ENCODE data around the gene RASSF1.
"Not testable (repeated sequence)": the region's sequence is repeated elsewhere in the genome, so short reads cannot be mapped to it uniquely, and the experiment has no call there.

Gene RASSF1

GRCh38 chr3:50317300-50317699 lies 23.3 kb downstream of the RASSF1 start:
- Histone ChIP-seq H3K27ac (ENCODE audit: insufficient read depth in 1 of 2, low read depth in 1 of 2, low read length in 2 of 2, poor library complexity in 1 of 2, severe bottlenecking in 2 of 2) (peak overlapping the region in 1 of 2 experiments; percentile 25), H3K36me3 (ENCODE audit: control insufficient read depth in 4 of 4, insufficient read depth in 4 of 4, low read length in 3 of 4) (peaks cover 0 to 37% (median 10%) of the 10 kb centered on the region in 4 experiments), H3K27me3 (replicated peaks in 2 of 5; ENCODE audit: control insufficient read depth in 4 of 5, insufficient read depth in 5 of 5, low read length in 4 of 5) (no peaks in the 10 kb centered on the region), H3K4me3 (ENCODE audit: control insufficient read depth in 1 of 7, extremely low read depth in 1 of 7, insufficient read depth in 4 of 7, low read depth in 2 of 7, low read length in 6 of 7) (no peak overlapping the region), H3K4me1 (ENCODE audit: control extremely low read depth in 1 of 4, control insufficient read depth in 4 of 4, insufficient read depth in 4 of 4, low read length in 3 of 4) (peaks cover 2 to 50% (median 40%) of the 10 kb centered on the region in 4 experiments), H3K9me3 (ENCODE audit: control extremely low read depth in 1 of 5, control insufficient read depth in 4 of 5, insufficient read depth in 2 of 5, low read depth in 1 of 5, low read length in 4 of 5) (no peaks in the 10 kb centered on the region)
- POLR2A ChIA-PET = no interaction called here
- WGBS (ENCODE audit: insufficient coverage) = 90% methylated on average over 4 of the region's 6 CpGs
- DNase-seq = no peak
- CTCF ChIA-PET = interaction anchor here (6.7 to 11.6 kb wide), 2 partner anchors 11 to 19 kb away, joined by 46 to 105 read pairs; partner anchors contain the start of genes HYAL1, HYAL3 and NAA80

- Histone ChIP-seq H3K9me3 (ENCODE audit: control extremely low read depth in 1 of 5, control insufficient read depth in 4 of 5, insufficient read depth in 2 of 5, low read depth in 1 of 5, low read length in 4 of 5) (no peaks in the 10 kb centered on the region), H3K4me1 (ENCODE audit: control extremely low read depth in 1 of 4, control insufficient read depth in 4 of 4, insufficient read depth in 4 of 4, low read length in 3 of 4) (peaks cover 2 to 44% (median 34%) of the 10 kb centered on the region in 4 experiments), H3K4me3 (ENCODE audit: control insufficient read depth in 1 of 7, extremely low read depth in 1 of 7, insufficient read depth in 4 of 7, low read depth in 2 of 7, low read length in 6 of 7) (no peak overlapping the region), H3K36me3 (ENCODE audit: control insufficient read depth in 4 of 4, insufficient read depth in 4 of 4, low read length in 3 of 4) (peaks cover 0 to 37% (median 10%) of the 10 kb centered on the region in 4 experiments), H3K27ac (ENCODE audit: insufficient read depth in 1 of 2, low read depth in 1 of 2, low read length in 2 of 2, poor library complexity in 1 of 2, severe bottlenecking in 2 of 2) (no peak overlapping the region), H3K27me3 (replicated peaks in 2 of 5; ENCODE audit: control insufficient read depth in 4 of 5, insufficient read depth in 5 of 5, low read length in 4 of 5) (no peaks in the 10 kb centered on the region)
- ChIA-PET CTCF (interaction anchor here (6.7 to 11.6 kb wide), 2 partner anchors 11 to 18 kb away, joined by 46 to 105 read pairs; partner anchors contain the start of genes HYAL1, HYAL3 and NAA80), POLR2A (no interaction called here)
- WGBS (ENCODE audit: insufficient coverage) = 88% methylated on average over 7 of the region's 9 CpGs
- DNase-seq = no peak
Measured at GRCh38 chr3:50316657-50317242, 23.9 kb downstream of the RASSF1 start.

GRCh38 chr3:50314816-50315215 lies 25.8 kb downstream of the RASSF1 start:
- Histone ChIP-seq H3K9me3 (ENCODE audit: control extremely low read depth in 1 of 5, control insufficient read depth in 4 of 5, insufficient read depth in 2 of 5, low read depth in 1 of 5, low read length in 4 of 5) (no peaks in the 10 kb centered on the region), H3K36me3 (ENCODE audit: control insufficient read depth in 4 of 4, insufficient read depth in 4 of 4, low read length in 3 of 4) (peaks cover 0 to 37% (median 10%) of the 10 kb centered on the region in 4 experiments), H3K27me3 (replicated peaks in 2 of 5; ENCODE audit: control insufficient read depth in 4 of 5, insufficient read depth in 5 of 5, low read length in 4 of 5) (no peaks in the 10 kb centered on the region), H3K4me3 (ENCODE audit: control insufficient read depth in 1 of 7, extremely low read depth in 1 of 7, insufficient read depth in 4 of 7, low read depth in 2 of 7, low read length in 6 of 7) (no peak overlapping the region), H3K27ac (ENCODE audit: insufficient read depth in 1 of 2, low read depth in 1 of 2, low read length in 2 of 2, poor library complexity in 1 of 2, severe bottlenecking in 2 of 2) (no peak overlapping the region), H3K4me1 (ENCODE audit: control extremely low read depth in 1 of 4, control insufficient read depth in 4 of 4, insufficient read depth in 4 of 4, low read length in 3 of 4) (peaks cover 2 to 25% (median 22%) of the 10 kb centered on the region in 4 experiments)
- ChIA-PET CTCF (interaction anchor here (0.6 to 11.6 kb wide), 7 partner anchors 9 to 169 kb away, joined by 3 to 105 read pairs (median 5); partner anchors contain the start of genes HYAL1 and TUSC2), POLR2A (interaction anchor here (1.0 kb wide), 1 partner anchor 15 kb away, joined by 3 read pairs; no protein-coding TSS in a partner anchor)
- 90% methylated on average over 2 of the region's 4 CpGs for WGBS (ENCODE audit: insufficient coverage)
- no peak for DNase-seq

- POLR2A ChIA-PET = no interaction called here
Measured at GRCh38 chr3:50314342-50314741, 26.3 kb downstream of the RASSF1 start.

GRCh38 chr3:50312041-50312440 lies 28.6 kb downstream of the RASSF1 start:
- H3K27ac ChIP-seq (ENCODE audit: insufficient read depth in 1 of 2, low read depth in 1 of 2, low read length in 2 of 2, poor library complexity in 1 of 2, severe bottlenecking in 2 of 2); H3K4me1 ChIP-seq (ENCODE audit: control extremely low read depth in 1 of 4, control insufficient read depth in 4 of 4, insufficient read depth in 4 of 4, low read length in 3 of 4); H3K27me3 ChIP-seq (replicated peaks in 2 of 5; ENCODE audit: control insufficient read depth in 4 of 5, insufficient read depth in 5 of 5, low read length in 4 of 5); H3K9me3 ChIP-seq (ENCODE audit: control extremely low read depth in 1 of 5, control insufficient read depth in 4 of 5, insufficient read depth in 2 of 5, low read depth in 1 of 5, low read length in 4 of 5); DNase-seq; H3K4me3 ChIP-seq (ENCODE audit: control insufficient read depth in 1 of 7, extremely low read depth in 1 of 7, insufficient read depth in 4 of 7, low read depth in 2 of 7, low read length in 6 of 7); CTCF ChIA-PET; POLR2A ChIA-PET: not testable (repeated sequence)
- peaks cover 0 to 11% (median 5%) of the 10 kb centered on the region in 4 experiments for H3K36me3 ChIP-seq (ENCODE audit: control insufficient read depth in 4 of 4, insufficient read depth in 4 of 4, low read length in 3 of 4)
- 98% methylated on average over 6 of the region's 32 CpGs for WGBS (ENCODE audit: insufficient coverage)

More at GRCh38 chr3:50314342-50314741, 26.3 kb downstream of the RASSF1 start:
- DNase-seq = no peak
- Histone ChIP-seq H3K4me1 (ENCODE audit: control extremely low read depth in 1 of 4, control insufficient read depth in 4 of 4, insufficient read depth in 4 of 4, low read length in 3 of 4) (peaks cover 2 to 20% (median 18%) of the 10 kb centered on the region in 4 experiments), H3K27ac (ENCODE audit: insufficient read depth in 1 of 2, low read depth in 1 of 2, low read length in 2 of 2, poor library complexity in 1 of 2, severe bottlenecking in 2 of 2) (no peak overlapping the region), H3K27me3 (replicated peaks in 2 of 5; ENCODE audit: control insufficient read depth in 4 of 5, insufficient read depth in 5 of 5, low read length in 4 of 5) (no peaks in the 10 kb centered on the region), H3K9me3 (ENCODE audit: control extremely low read depth in 1 of 5, control insufficient read depth in 4 of 5, insufficient read depth in 2 of 5, low read depth in 1 of 5, low read length in 4 of 5) (no peaks in the 10 kb centered on the region), H3K36me3 (ENCODE audit: control insufficient read depth in 4 of 4, insufficient read depth in 4 of 4, low read length in 3 of 4) (peaks cover 0 to 33% (median 10%) of the 10 kb centered on the region in 4 experiments), H3K4me3 (ENCODE audit: control insufficient read depth in 1 of 7, extremely low read depth in 1 of 7, insufficient read depth in 4 of 7, low read depth in 2 of 7, low read length in 6 of 7) (no peak overlapping the region)
- CTCF ChIA-PET = interaction anchor here (1.3 to 11.6 kb wide), 5 partner anchors 8 to 40 kb away, joined by 3 to 105 read pairs (median 8); partner anchors contain the start of genes HYAL1 and TUSC2
- 96% methylated on average over 3 of the region's 3 CpGs for WGBS (ENCODE audit: insufficient coverage)

GRCh38 chr3:50304601-50305000 lies 36.0 kb downstream of the RASSF1 start:
- Histone ChIP-seq H3K4me1 (ENCODE audit: control extremely low read depth in 1 of 4, control insufficient read depth in 4 of 4, insufficient read depth in 4 of 4, low read length in 3 of 4) (peaks cover 5 to 11% (median 10%) of the 10 kb centered on the region in 4 experiments), H3K27me3 (replicated peaks in 2 of 5; ENCODE audit: control insufficient read depth in 4 of 5, insufficient read depth in 5 of 5, low read length in 4 of 5) (no peaks in the 10 kb centered on the region), H3K4me3 (ENCODE audit: control insufficient read depth in 1 of 7, extremely low read depth in 1 of 7, insufficient read depth in 4 of 7, low read depth in 2 of 7, low read length in 6 of 7) (no peak overlapping the region), H3K36me3 (ENCODE audit: control insufficient read depth in 4 of 4, insufficient read depth in 4 of 4, low read length in 3 of 4) (peaks cover 0 to under 1% (median 0%) of the 10 kb centered on the region in 4 experiments), H3K27ac (ENCODE audit: insufficient read depth in 1 of 2, low read depth in 1 of 2, low read length in 2 of 2, poor library complexity in 1 of 2, severe bottlenecking in 2 of 2) (no peak overlapping the region), H3K9me3 (ENCODE audit: control extremely low read depth in 1 of 5, control insufficient read depth in 4 of 5, insufficient read depth in 2 of 5, low read depth in 1 of 5, low read length in 4 of 5) (peaks cover 0 to 5% (median 2%) of the 10 kb centered on the region in 5 experiments)
- ChIA-PET POLR2A (no interaction called here), CTCF (interaction anchor here (1.0 to 9.6 kb wide), 3 partner anchors 15 to 23 kb away, joined by 4 to 105 read pairs (median 6); partner anchors contain the start of gene HYAL2)
- DNase-seq = no peak

Measured in common myeloid progenitor, CD34-positive (primary cell).